ENCODE measurements around the gene MVP.
A peak's percentile ranks its signal among the peaks of the same experiment; 100 is the strongest.

The MVP gene

DNA sequence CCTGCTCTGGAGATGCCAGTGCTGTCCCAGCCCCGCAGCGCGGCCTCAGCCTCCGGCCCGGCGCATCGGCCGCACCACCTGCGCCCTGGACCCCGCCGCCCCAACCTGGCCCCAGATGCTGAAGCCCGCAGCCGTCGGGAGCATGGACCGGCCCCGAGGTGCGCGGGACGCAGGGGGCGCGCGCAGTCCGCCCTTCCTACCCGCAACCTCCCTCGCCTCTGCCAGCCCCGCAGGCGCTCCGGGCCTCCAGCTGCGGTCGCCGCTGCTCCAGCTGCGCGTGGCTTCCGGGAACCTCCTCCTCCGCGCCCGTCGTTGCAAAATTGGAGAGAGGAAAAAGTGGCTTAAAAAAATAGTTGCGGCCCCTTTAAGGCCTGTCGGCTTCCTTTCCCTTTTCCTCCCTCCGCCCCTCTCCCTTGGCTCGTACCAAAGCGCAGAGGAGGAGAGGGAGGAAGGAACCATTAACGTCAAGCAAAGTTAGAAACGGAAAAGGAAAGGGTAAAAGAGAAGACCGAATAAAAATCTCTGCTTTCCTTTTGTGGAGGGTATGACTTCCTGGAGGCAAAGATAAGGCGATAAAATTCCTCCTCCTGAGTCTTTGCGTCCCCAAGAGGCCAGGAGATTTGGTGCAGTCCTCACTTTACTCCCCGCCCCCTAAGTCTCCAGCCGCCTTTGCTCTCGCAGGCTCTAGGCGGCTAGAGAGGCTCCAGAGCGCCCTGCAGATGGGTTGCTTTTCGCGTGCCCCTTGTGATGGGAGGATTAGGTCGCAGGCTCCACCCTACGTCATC, 42.8 kb downstream of the MVP start, which contains the start of gene CDIPT:
CDIPT (minus strand) TSS at position 343 of the 785 bp plus-strand sequence. CDS start 369 bp downstream, outside the sequence.
- TF ChIP-seq RARB (CRISPR knock-in tag; IDR thresholded peaks at IDR 0.05) (no peak), ISL1 (CRISPR knock-in tag; IDR thresholded peaks at IDR 0.05) (no peak), ESRRG (CRISPR knock-in tag; IDR thresholded peaks at IDR 0.05) (no peak), OSR1 (CRISPR knock-in tag; IDR thresholded peaks at IDR 0.05) (no peak), ZNF565 (CRISPR knock-in tag; conservative IDR thresholded peaks at IDR 0.05; ENCODE audit: low read depth) (no peak), ZNF8 (CRISPR knock-in tag; IDR thresholded peaks at IDR 0.05) (no peak), ZC3H10 (CRISPR knock-in tag; IDR thresholded peaks at IDR 0.05) (no peak), TOX (CRISPR knock-in tag; IDR thresholded peaks at IDR 0.05; ENCODE audit: borderline replicate concordance) (no peak), ZNF70 (CRISPR knock-in tag; IDR thresholded peaks at IDR 0.05) (no peak), ARNTL (CRISPR knock-in tag; IDR thresholded peaks at IDR 0.05; ENCODE audit: borderline replicate concordance, low read depth) (no peak), GLIS3 (CRISPR knock-in tag; IDR thresholded peaks at IDR 0.05) (no peak), ZFP30 (CRISPR knock-in tag; IDR thresholded peaks at IDR 0.05) (no peak), TCF4 (CRISPR knock-in tag; IDR thresholded peaks at IDR 0.05; ENCODE audit: borderline replicate concordance) (no peak), PPARA (CRISPR knock-in tag; IDR thresholded peaks at IDR 0.05; ENCODE audit: borderline replicate concordance) (no peak)
- TF ChIP-seq, protein P1, sequence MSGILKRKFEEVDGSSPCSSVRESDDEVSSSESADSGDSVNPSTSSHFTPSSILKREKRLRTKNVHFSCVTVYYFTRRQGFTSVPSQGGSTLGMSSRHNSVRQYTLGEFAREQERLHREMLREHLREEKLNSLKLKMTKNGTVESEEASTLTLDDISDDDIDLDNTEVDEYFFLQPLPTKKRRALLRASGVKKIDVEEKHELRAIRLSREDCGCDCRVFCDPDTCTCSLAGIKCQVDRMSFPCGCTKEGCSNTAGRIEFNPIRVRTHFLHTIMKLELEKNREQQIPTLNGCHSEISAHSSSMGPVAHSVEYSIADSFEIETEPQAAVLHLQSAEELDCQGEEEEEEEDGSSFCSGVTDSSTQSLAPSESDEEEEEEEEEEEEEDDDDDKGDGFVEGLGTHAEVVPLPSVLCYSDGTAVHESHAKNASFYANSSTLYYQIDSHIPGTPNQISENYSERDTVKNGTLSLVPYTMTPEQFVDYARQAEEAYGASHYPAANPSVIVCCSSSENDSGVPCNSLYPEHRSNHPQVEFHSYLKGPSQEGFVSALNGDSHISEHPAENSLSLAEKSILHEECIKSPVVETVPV (CRISPR knock-in tag; IDR thresholded peaks at IDR 0.05), result no peak
- TF ChIP-seq, protein P2, sequence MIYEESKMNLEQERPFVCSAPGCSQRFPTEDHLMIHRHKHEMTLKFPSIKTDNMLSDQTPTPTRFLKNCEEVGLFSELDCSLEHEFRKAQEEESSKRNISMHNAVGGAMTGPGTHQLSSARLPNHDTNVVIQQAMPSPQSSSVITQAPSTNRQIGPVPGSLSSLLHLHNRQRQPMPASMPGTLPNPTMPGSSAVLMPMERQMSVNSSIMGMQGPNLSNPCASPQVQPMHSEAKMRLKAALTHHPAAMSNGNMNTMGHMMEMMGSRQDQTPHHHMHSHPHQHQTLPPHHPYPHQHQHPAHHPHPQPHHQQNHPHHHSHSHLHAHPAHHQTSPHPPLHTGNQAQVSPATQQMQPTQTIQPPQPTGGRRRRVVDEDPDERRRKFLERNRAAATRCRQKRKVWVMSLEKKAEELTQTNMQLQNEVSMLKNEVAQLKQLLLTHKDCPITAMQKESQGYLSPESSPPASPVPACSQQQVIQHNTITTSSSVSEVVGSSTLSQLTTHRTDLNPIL (CRISPR knock-in tag; IDR thresholded peaks at IDR 0.05; ENCODE audit: low read depth), result no peak
- TF ChIP-seq, protein P3, sequence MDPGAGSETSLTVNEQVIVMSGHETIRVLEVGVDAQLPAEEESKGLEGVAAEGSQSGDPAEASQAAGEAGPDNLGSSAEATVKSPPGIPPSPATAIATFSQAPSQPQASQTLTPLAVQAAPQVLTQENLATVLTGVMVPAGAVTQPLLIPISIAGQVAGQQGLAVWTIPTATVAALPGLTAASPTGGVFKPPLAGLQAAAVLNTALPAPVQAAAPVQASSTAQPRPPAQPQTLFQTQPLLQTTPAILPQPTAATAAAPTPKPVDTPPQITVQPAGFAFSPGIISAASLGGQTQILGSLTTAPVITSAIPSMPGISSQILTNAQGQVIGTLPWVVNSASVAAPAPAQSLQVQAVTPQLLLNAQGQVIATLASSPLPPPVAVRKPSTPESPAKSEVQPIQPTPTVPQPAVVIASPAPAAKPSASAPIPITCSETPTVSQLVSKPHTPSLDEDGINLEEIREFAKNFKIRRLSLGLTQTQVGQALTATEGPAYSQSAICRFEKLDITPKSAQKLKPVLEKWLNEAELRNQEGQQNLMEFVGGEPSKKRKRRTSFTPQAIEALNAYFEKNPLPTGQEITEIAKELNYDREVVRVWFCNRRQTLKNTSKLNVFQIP (CRISPR knock-in tag; IDR thresholded peaks at IDR 0.05; ENCODE audit: borderline replicate concordance, low read depth), result no peak

DNA sequence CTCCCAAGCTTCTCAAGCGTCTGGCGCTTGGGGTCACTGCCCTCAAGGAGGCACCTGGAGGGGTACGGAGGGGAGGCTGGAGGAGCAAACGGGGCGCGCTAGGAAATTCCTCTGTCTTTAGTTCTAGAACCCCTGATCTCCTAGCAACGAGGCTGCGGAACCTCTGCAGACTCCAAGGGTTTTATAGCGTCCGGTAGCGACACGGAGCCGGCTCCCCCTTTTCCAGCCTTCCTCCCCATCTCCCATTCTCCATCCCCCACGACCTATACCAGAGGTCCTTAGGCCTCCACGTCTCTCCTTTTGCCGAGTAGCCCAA, 43.4 kb downstream of the MVP start:
- TF ChIP-seq PPARA (CRISPR knock-in tag; IDR thresholded peaks at IDR 0.05; ENCODE audit: borderline replicate concordance) (no peak), CSDC2 (CRISPR knock-in tag; IDR thresholded peaks at IDR 0.05) (no peak), ZNF565 (CRISPR knock-in tag; conservative IDR thresholded peaks at IDR 0.05; ENCODE audit: low read depth) (no peak), BACH2 (CRISPR knock-in tag; IDR thresholded peaks at IDR 0.05; ENCODE audit: borderline replicate concordance) (no peak), ZC3H10 (CRISPR knock-in tag; IDR thresholded peaks at IDR 0.05) (no peak), TOX (CRISPR knock-in tag; IDR thresholded peaks at IDR 0.05; ENCODE audit: borderline replicate concordance) (no peak), ZNF70 (CRISPR knock-in tag; IDR thresholded peaks at IDR 0.05) (no peak)
- TF ChIP-seq, protein P4, sequence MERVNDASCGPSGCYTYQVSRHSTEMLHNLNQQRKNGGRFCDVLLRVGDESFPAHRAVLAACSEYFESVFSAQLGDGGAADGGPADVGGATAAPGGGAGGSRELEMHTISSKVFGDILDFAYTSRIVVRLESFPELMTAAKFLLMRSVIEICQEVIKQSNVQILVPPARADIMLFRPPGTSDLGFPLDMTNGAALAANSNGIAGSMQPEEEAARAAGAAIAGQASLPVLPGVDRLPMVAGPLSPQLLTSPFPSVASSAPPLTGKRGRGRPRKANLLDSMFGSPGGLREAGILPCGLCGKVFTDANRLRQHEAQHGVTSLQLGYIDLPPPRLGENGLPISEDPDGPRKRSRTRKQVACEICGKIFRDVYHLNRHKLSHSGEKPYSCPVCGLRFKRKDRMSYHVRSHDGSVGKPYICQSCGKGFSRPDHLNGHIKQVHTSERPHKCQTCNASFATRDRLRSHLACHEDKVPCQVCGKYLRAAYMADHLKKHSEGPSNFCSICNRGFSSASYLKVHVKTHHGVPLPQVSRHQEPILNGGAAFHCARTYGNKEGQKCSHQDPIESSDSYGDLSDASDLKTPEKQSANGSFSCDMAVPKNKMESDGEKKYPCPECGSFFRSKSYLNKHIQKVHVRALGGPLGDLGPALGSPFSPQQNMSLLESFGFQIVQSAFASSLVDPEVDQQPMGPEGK (CRISPR knock-in tag; IDR thresholded peaks at IDR 0.05; ENCODE audit: borderline replicate concordance), result no peak
- TF ChIP-seq, protein P2 (CRISPR knock-in tag; IDR thresholded peaks at IDR 0.05; ENCODE audit: low read depth), result no peak
- TF ChIP-seq, protein P1 (CRISPR knock-in tag; IDR thresholded peaks at IDR 0.05), result no peak
- no peak for ATAC-seq

More for the DNA sequence above, 42.8 kb downstream of the MVP start, which contains the start of gene CDIPT:
- peak; percentile 99 for ATAC-seq

Data from SK-N-SH treated with all-trans-retinoic acid at 6 μM for 48 hours (cell line).